LNCAP (cell line): ENCODE measurements around the gene TUBD1.

Experiments used
- TF ChIP-seq, protein P1 (sequence below): fragments of 450-650 bp; IDR thresholded peaks from 2 replicates; pipeline ENCODE4 v1.5.1; 2017; ENCODE audit warnings: mild to moderate bottlenecking

Gene TUBD1

DNA sequence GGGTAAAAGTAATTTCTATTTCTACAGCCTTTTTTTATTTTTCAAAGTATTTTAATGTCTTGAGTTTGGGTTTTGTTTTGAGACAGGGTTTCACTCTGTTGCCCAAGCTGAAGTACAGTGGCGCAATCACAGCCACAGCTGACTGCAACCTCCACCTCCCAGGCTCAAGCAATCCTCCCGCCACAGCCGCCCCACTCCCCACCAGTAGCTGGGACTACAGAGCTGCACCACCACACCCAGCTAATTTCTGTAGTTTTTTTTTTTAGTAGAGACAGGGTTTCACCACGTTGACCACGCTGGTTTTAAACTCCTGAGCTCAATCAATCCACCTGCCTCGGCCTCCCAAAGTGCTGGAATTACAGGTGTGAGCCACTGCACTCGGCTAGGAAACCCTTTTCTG lies 44.0 kb downstream of the TUBD1 start:
- TF ChIP-seq, protein P1, sequence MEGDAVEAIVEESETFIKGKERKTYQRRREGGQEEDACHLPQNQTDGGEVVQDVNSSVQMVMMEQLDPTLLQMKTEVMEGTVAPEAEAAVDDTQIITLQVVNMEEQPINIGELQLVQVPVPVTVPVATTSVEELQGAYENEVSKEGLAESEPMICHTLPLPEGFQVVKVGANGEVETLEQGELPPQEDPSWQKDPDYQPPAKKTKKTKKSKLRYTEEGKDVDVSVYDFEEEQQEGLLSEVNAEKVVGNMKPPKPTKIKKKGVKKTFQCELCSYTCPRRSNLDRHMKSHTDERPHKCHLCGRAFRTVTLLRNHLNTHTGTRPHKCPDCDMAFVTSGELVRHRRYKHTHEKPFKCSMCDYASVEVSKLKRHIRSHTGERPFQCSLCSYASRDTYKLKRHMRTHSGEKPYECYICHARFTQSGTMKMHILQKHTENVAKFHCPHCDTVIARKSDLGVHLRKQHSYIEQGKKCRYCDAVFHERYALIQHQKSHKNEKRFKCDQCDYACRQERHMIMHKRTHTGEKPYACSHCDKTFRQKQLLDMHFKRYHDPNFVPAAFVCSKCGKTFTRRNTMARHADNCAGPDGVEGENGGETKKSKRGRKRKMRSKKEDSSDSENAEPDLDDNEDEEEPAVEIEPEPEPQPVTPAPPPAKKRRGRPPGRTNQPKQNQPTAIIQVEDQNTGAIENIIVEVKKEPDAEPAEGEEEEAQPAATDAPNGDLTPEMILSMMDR: no peak

DNA sequence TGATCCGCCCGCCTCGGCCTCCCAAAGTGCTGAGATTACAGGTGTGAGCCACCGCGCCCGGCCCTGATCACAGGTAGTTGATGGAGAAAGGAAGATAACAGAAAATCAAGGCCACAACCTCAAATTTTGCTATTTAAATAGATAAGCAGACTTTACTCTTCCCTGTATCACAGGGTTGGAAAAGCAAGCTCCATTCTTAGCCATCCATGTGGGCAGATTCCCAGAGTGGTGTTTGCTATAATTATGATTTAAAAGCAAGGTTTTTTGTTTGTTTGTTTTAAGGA lies 44.4 kb downstream of the TUBD1 start:
- TF ChIP-seq, protein P1: no peak

GRCh38 chr17:59846394-59847165 lies 46.2 kb downstream of the TUBD1 start:
- TF ChIP-seq, protein P1: no peak

DNA sequence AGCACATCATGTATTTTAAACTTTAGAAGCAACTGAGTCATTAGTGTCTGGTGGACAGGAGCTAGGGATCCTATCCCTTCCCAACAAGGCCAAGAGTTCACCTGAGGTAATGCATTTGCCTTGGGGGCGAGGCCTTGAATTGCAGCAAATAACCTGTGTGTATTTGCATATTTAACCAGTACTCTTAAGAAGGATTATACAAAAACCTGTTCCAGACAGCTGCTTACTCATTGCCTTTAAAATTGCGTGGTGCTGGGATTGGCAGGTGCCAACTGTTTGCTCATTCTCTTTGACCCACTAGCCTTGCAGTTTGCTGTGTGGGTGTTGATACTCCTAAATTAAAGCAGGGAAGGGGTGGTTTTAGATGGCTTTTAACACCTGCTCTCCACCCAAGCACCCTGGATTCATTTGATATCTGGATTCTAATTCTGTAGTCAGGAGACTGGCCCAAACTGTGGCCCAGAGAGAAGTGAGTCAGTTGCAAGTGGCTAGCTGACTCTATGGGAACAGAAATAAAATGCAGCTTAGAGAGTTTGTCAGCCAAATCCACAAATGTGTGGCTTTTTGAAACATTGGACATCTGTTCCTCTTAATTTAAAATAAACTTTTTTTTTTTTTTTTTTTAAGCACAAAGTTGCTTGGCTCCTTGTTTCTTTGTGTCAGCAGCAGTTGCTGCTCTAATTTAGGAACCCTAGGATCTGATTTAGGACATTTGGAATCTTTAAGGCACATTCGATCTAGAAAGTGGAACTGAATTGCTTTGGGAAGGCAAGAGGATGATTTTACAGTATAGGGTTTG lies 46.9 kb downstream of the TUBD1 start:
- TF ChIP-seq, protein P1: no peak

DNA sequence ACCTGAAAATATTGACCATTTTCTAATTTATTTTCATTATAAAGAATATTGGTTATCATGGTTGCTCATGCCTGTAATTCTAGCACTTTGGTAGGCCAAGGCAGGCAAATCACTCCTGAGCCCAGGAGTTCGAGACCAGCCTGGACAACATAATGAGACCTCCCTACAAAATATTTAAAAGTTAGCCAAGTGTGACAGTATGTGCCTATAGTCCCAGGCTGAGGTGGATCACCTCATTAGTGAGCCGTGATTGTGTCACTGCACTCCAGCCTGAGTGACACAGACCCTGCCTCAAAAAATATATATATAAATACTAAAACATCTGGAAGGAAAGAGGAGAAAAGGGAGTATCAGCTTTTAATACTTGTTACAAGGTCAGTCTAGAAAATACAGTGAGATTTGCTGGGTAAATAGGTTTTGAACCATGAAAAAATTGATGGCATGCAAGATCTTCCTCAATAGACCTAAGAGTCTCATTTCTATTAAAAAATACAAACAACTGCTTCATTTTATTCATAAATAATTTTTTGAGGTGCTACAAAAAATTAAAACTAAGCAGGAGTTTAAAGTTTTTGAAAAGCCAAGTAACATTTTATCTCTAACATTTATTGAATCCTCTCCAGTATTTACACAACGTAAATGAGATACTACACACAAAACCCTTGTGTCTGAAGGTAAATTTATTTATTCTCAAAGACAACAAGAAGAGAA lies 47.7 kb downstream of the TUBD1 start:
- TF ChIP-seq, protein P1: no peak

DNA sequence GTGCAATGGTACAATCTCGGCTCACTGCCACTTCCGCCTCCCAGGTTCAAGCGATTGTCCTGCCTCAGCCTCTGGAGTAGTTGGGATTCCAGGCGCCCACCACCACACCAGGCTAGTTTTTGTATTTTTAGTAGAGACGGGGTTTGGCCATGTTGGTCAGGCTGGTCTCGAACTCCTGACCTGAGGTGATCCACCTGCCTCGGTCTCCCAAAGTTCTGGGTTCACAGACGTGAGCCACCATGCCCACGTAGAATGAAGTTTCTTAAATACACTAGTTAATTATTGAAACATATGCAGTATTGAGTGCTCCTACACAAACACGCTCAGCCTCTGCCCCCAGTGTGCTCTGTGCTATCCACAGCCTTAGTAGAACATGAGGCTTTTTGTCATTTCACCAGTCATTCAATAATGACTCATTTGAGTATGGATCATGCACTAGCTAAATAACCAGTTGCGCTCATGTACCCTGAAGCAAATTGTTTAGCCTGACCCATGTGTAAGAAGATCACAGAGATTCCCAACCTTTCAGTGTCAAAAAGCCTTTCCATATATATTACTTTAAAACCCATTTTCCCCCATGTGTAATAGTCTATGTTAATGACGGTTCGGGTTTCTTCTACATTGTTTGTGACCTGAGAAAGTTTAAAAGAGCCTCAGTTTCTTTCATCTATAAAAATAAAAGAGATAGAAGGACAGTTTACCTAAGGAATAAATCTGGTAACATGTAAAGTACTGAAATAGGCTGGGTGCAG lies 49.7 kb downstream of the TUBD1 start:
- TF ChIP-seq, protein P1: no peak
